ENCODE data around the gene ST6GAL2.

ST6GAL2 gene

GRCh38 chr2:106857882-106858478 lies 28.0 kb downstream of the ST6GAL2 start:
- Histone ChIP-seq H2BK120ac (ENCODE audit: low read depth, low read length) (no peak overlapping the region), H3K14ac (ENCODE audit: low read length) (no peak overlapping the region), H3K23ac (ENCODE audit: low read depth, low read length, poor library complexity) (no peak overlapping the region), H2AFZ (ENCODE audit: low read length) (no peak overlapping the region), H2BK15ac (ENCODE audit: low read length) (no peak overlapping the region), H3K4me3 (ENCODE audit: low read length in 2 of 2) (no peak overlapping the region), H3K4ac (ENCODE audit: low read length) (no peak overlapping the region), H4K8ac (ENCODE audit: low read depth, low read length) (no peak overlapping the region), H3K9me3 (replicated peaks in 1 of 2; ENCODE audit: control insufficient read depth in 2 of 2, insufficient read depth in 1 of 2, low read depth in 1 of 2, low read length in 2 of 2) (peaks cover 5% of the 10 kb centered on the region in 2 donors), H3K36me3 (replicated peaks in 1 of 2; ENCODE audit: control insufficient read depth in 2 of 2, insufficient read depth in 2 of 2, low read length in 2 of 2) (no peaks in the 10 kb centered on the region), H3K4me2 (ENCODE audit: insufficient read depth, low read length, poor library complexity, severe bottlenecking) (no peak overlapping the region), H4K91ac (ENCODE audit: low read depth, low read length, poor library complexity) (no peak overlapping the region), H3K79me1 (ENCODE audit: low read depth, low read length) (no peaks in the 10 kb centered on the region), H2BK12ac (ENCODE audit: low read length) (no peak overlapping the region), H3K27me3 (ENCODE audit: control insufficient read depth in 3 of 3, insufficient read depth in 3 of 3, low read depth in 1 of 3, low read length in 3 of 3) (no peaks in the 10 kb centered on the region), H3K27ac (replicated peaks; ENCODE audit: low read length) (no peak overlapping the region), H3K18ac (ENCODE audit: low read length) (no peak overlapping the region), H2BK5ac (ENCODE audit: low read length) (no peak overlapping the region), H2AK5ac (ENCODE audit: low read depth, low read length) (no peak overlapping the region), H3K4me1 (ENCODE audit: control insufficient read depth in 2 of 2, insufficient read depth in 1 of 2, low read depth in 1 of 2, low read length in 2 of 2) (peaks cover 0 to 5% of the 10 kb centered on the region in 2 donors), H3K9ac (ENCODE audit: low read depth, low read length, poor library complexity) (no peak overlapping the region)
- DNase-seq (ENCODE audit: low spot score), result no peak

DNA sequence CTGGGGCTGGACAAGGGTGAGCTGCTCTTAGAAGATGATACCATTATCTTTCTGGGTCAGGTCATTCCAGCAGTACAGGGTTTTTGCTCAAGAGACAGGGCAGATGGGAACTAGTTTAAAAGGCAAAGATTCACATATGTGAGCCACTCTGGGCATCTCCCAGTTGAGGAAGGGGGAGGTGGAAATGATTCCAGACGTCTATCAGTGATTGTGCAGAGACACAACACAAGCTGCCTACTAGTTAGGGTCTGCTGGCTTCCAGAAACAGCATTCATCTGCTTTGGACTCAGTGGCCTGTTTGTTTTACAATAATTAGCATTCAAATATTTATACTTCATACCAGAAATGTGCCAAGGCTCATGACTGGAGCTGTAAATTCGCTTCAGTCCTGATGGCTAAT lies 32.3 kb downstream of the ST6GAL2 start:
- Histone ChIP-seq H3K9me3 (replicated peaks in 1 of 2; ENCODE audit: control insufficient read depth in 2 of 2, insufficient read depth in 1 of 2, low read depth in 1 of 2, low read length in 2 of 2) (peaks cover 1% of the 10 kb centered on the region in 2 donors), H3K18ac (ENCODE audit: low read length) (no peak overlapping the region), H2BK120ac (ENCODE audit: low read depth, low read length) (no peak overlapping the region), H2BK5ac (ENCODE audit: low read length) (no peak overlapping the region), H3K4ac (ENCODE audit: low read length) (no peak overlapping the region), H2BK15ac (ENCODE audit: low read length) (no peak overlapping the region), H4K8ac (ENCODE audit: low read depth, low read length) (no peak overlapping the region), H3K23ac (ENCODE audit: low read depth, low read length, poor library complexity) (no peak overlapping the region), H2BK12ac (ENCODE audit: low read length) (no peak overlapping the region), H3K36me3 (replicated peaks in 1 of 2; ENCODE audit: control insufficient read depth in 2 of 2, insufficient read depth in 2 of 2, low read length in 2 of 2) (no peaks in the 10 kb centered on the region), H2AFZ (ENCODE audit: low read length) (no peak overlapping the region), H3K14ac (ENCODE audit: low read length) (no peak overlapping the region), H4K91ac (ENCODE audit: low read depth, low read length, poor library complexity) (no peak overlapping the region), H3K4me1 (ENCODE audit: control insufficient read depth in 2 of 2, insufficient read depth in 1 of 2, low read depth in 1 of 2, low read length in 2 of 2) (peaks cover 18 to 29% of the 10 kb centered on the region in 2 donors), H3K9ac (ENCODE audit: low read depth, low read length, poor library complexity) (no peak overlapping the region), H3K27ac (replicated peaks; ENCODE audit: low read length) (no peak overlapping the region), H3K27me3 (ENCODE audit: control insufficient read depth in 3 of 3, insufficient read depth in 3 of 3, low read depth in 1 of 3, low read length in 3 of 3) (no peaks in the 10 kb centered on the region), H3K79me1 (ENCODE audit: low read depth, low read length) (no peaks in the 10 kb centered on the region), H3K4me2 (ENCODE audit: insufficient read depth, low read length, poor library complexity, severe bottlenecking) (no peak overlapping the region), H2AK5ac (ENCODE audit: low read depth, low read length) (no peak overlapping the region), H3K4me3 (ENCODE audit: low read length in 2 of 2) (no peak overlapping the region)
- WGBS, 2 donors (ENCODE audit: extremely low coverage in 2 of 2, insufficient read length in 2 of 2, insufficient replicate concordance in 1 of 2), result no CpG with 5 or more reads among the region's 2 CpGs
- DNase-seq (ENCODE audit: low spot score), result no peak

GRCh38 chr2:106851881-106852501 lies 34.0 kb downstream of the ST6GAL2 start:
- H2AFZ ChIP-seq (ENCODE audit: low read length), result no peak overlapping the region
- H3K27ac ChIP-seq (replicated peaks; ENCODE audit: low read length), result peak overlapping the region; percentile 87
- no peak overlapping the region for H3K4me2 ChIP-seq (ENCODE audit: insufficient read depth, low read length, poor library complexity, severe bottlenecking)
- DNase-seq (ENCODE audit: low spot score), result peak; percentile 51
- no peak overlapping the region for H2BK15ac ChIP-seq (ENCODE audit: low read length)
- no peaks in the 10 kb centered on the region for H3K36me3 ChIP-seq (replicated peaks in 1 of 2; ENCODE audit: control insufficient read depth in 2 of 2, insufficient read depth in 2 of 2, low read length in 2 of 2)
- H4K91ac ChIP-seq (ENCODE audit: low read depth, low read length, poor library complexity), result no peak overlapping the region
- H3K18ac ChIP-seq (ENCODE audit: low read length), result no peak overlapping the region
- no peak overlapping the region for H2BK5ac ChIP-seq (ENCODE audit: low read length)
- H2BK12ac ChIP-seq (ENCODE audit: low read length), result no peak overlapping the region
- no CpG with 5 or more reads among the region's 11 CpGs for WGBS, 2 donors (ENCODE audit: extremely low coverage in 2 of 2, insufficient read length in 2 of 2, insufficient replicate concordance in 1 of 2)
- H2AK5ac ChIP-seq (ENCODE audit: low read depth, low read length), result no peak overlapping the region
- no peak overlapping the region for H3K4me3 ChIP-seq (ENCODE audit: low read length in 2 of 2)
- H3K23ac ChIP-seq (ENCODE audit: low read depth, low read length, poor library complexity), result no peak overlapping the region
- peaks cover 18 to 39% of the 10 kb centered on the region in 2 donors for H3K4me1 ChIP-seq (ENCODE audit: control insufficient read depth in 2 of 2, insufficient read depth in 1 of 2, low read depth in 1 of 2, low read length in 2 of 2)
- no peak overlapping the region for H3K4ac ChIP-seq (ENCODE audit: low read length)
- H3K79me1 ChIP-seq (ENCODE audit: low read depth, low read length), result no peaks in the 10 kb centered on the region
- H2BK120ac ChIP-seq (ENCODE audit: low read depth, low read length), result no peak overlapping the region
- H4K8ac ChIP-seq (ENCODE audit: low read depth, low read length), result no peak overlapping the region
- H3K14ac ChIP-seq (ENCODE audit: low read length), result no peak overlapping the region
- no peak overlapping the region for H3K9ac ChIP-seq (ENCODE audit: low read depth, low read length, poor library complexity)
- no peaks in the 10 kb centered on the region for H3K27me3 ChIP-seq (ENCODE audit: control insufficient read depth in 3 of 3, insufficient read depth in 3 of 3, low read depth in 1 of 3, low read length in 3 of 3)
- H3K9me3 ChIP-seq (replicated peaks in 1 of 2; ENCODE audit: control insufficient read depth in 2 of 2, insufficient read depth in 1 of 2, low read depth in 1 of 2, low read length in 2 of 2), result no peaks in the 10 kb centered on the region

DNA sequence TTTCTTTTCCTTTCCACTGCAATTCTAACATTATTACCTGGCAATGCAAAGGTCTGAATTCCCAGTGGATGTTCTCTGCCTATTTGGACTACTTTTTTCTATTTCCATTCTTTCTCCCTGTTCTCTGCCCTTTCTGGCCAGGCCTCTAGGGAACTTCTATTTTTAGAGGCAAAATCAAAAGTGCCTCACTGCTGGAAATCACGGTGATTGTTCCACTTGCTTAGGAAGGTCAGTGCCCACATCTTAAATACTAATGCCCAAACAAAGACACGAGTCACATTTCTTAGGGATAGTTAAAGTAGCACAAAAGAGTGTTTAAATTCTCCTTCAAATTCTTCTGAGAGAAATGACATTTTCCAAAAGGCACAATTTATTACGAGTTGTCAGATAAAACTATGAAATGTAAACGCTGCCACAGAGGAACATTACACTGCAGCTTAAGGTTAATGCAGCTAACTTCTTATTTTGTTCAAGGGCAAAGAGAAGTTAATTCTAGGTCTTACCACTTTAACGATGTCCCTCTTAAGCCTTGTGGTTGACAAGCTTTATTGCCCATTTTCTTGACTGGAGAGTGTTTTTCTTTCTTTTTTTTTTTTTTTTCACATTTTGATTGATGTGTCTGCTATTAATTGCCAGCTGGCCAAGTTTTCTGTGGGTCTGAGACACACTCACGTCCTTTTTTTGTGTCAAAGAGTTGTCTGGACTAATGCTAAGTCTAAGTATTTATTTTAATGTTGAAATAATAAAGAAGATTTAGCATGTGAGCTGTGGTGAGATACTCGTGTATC lies 34.7 kb downstream of the ST6GAL2 start:
- H2BK5ac ChIP-seq (ENCODE audit: low read length), result no peak overlapping the region
- no peaks in the 10 kb centered on the region for H3K36me3 ChIP-seq (replicated peaks in 1 of 2; ENCODE audit: control insufficient read depth in 2 of 2, insufficient read depth in 2 of 2, low read length in 2 of 2)
- H3K23ac ChIP-seq (ENCODE audit: low read depth, low read length, poor library complexity), result no peak overlapping the region
- no peak overlapping the region for H3K9ac ChIP-seq (ENCODE audit: low read depth, low read length, poor library complexity)
- no peak overlapping the region for H4K8ac ChIP-seq (ENCODE audit: low read depth, low read length)
- no peak overlapping the region for H2BK15ac ChIP-seq (ENCODE audit: low read length)
- no CpG with 5 or more reads among the region's 7 CpGs for WGBS, 2 donors (ENCODE audit: extremely low coverage in 2 of 2, insufficient read length in 2 of 2, insufficient replicate concordance in 1 of 2)
- no peaks in the 10 kb centered on the region for H3K9me3 ChIP-seq (replicated peaks in 1 of 2; ENCODE audit: control insufficient read depth in 2 of 2, insufficient read depth in 1 of 2, low read depth in 1 of 2, low read length in 2 of 2)
- no peak overlapping the region for H3K4ac ChIP-seq (ENCODE audit: low read length)
- H3K4me1 ChIP-seq (ENCODE audit: control insufficient read depth in 2 of 2, insufficient read depth in 1 of 2, low read depth in 1 of 2, low read length in 2 of 2), result peaks cover 18 to 39% of the 10 kb centered on the region in 2 donors
- H3K27me3 ChIP-seq (ENCODE audit: control insufficient read depth in 3 of 3, insufficient read depth in 3 of 3, low read depth in 1 of 3, low read length in 3 of 3), result no peaks in the 10 kb centered on the region
- H3K27ac ChIP-seq (replicated peaks; ENCODE audit: low read length), result peak overlapping the region; percentile 87
- H3K79me1 ChIP-seq (ENCODE audit: low read depth, low read length), result no peaks in the 10 kb centered on the region
- H3K4me3 ChIP-seq (ENCODE audit: low read length in 2 of 2), result no peak overlapping the region
- no peak overlapping the region for H4K91ac ChIP-seq (ENCODE audit: low read depth, low read length, poor library complexity)
- no peak overlapping the region for H2BK120ac ChIP-seq (ENCODE audit: low read depth, low read length)
- H2BK12ac ChIP-seq (ENCODE audit: low read length), result no peak overlapping the region
- H2AK5ac ChIP-seq (ENCODE audit: low read depth, low read length), result no peak overlapping the region
- H3K4me2 ChIP-seq (ENCODE audit: insufficient read depth, low read length, poor library complexity, severe bottlenecking), result no peak overlapping the region
- peak; percentile 21 for DNase-seq (ENCODE audit: low spot score)
- H2AFZ ChIP-seq (ENCODE audit: low read length), result no peak overlapping the region
- H3K14ac ChIP-seq (ENCODE audit: low read length), result no peak overlapping the region
- H3K18ac ChIP-seq (ENCODE audit: low read length), result no peak overlapping the region

Measured in neuronal stem cell (in vitro differentiated cells).